ENCODE results near the gene LDB2.

DNA sequence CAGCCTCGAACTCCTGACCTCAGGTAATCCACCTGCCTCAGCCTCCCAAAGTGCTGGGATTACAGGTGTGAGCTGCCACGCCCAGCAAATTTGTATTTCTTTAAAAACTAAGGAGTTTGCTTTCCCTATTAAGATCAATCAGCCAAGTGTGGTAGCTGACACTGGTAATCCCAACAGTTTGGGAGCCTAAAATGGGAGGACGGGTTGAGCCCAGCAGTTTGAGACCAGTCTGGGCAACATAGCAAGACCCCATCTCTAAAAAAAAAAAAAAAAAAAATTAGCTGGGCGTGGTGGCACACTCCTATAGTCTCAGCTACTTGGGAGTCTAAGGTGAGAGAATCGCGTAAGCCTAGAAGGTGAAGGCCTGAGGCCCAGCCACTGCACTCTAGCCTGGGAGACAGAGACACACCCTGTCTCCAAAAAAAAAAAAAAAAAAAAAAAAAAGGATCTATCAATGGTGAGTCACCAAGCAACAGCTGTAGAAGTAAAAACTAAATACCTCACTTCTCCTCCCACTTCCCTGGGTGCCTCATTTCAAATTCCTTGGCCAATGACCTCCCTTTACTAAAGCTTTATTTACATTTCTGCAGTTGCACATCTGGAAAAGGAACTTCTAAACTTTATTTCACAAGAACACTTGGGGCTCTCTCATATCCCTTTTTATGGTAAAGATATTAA is 54.5 kb downstream of the LDB2 start:
- TF ChIP-seq, protein P1, sequence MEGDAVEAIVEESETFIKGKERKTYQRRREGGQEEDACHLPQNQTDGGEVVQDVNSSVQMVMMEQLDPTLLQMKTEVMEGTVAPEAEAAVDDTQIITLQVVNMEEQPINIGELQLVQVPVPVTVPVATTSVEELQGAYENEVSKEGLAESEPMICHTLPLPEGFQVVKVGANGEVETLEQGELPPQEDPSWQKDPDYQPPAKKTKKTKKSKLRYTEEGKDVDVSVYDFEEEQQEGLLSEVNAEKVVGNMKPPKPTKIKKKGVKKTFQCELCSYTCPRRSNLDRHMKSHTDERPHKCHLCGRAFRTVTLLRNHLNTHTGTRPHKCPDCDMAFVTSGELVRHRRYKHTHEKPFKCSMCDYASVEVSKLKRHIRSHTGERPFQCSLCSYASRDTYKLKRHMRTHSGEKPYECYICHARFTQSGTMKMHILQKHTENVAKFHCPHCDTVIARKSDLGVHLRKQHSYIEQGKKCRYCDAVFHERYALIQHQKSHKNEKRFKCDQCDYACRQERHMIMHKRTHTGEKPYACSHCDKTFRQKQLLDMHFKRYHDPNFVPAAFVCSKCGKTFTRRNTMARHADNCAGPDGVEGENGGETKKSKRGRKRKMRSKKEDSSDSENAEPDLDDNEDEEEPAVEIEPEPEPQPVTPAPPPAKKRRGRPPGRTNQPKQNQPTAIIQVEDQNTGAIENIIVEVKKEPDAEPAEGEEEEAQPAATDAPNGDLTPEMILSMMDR (conservative IDR thresholded peaks at IDR 0.05; ENCODE audit: low read length) = no peak
- no peak for TF ChIP-seq EZH2phosphoT487 (IDR thresholded peaks at IDR 0.05; ENCODE audit: borderline replicate concordance, low read depth, low read length)
